ENCODE data around the gene KRTAP25-1. TPM values are rescaled to one million over a fixed set of nuclear protein-coding genes. Genes with fewer than 3 reads are reported as not detected.

KRTAP25-1 gene
- total RNA-seq, 6 experiments from 2014 or later, result not detected

DNA sequence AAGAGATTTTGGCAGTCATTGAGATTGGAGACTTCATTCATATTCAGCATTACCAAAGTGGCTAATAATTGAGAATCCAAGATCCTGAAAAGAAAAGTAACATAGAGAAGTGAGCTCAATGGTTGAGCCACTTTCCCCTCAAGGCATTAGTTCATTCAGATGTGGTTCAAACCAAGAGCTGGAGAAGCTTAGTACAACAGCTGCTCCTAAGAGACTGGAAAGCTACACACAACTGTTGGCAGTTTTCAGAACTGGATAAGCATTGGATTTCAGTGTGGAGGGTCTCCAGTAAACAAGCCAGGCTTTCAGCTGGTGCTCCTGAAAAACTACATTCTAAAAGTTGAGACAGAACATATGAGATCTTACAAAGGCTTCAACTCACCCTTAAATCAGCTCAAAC lies 44.3 kb downstream of the KRTAP25-1 start:
- no peak for TF ChIP-seq POLR2A (IDR thresholded peaks at IDR 0.05)
- TF ChIP-seq, protein P1, sequence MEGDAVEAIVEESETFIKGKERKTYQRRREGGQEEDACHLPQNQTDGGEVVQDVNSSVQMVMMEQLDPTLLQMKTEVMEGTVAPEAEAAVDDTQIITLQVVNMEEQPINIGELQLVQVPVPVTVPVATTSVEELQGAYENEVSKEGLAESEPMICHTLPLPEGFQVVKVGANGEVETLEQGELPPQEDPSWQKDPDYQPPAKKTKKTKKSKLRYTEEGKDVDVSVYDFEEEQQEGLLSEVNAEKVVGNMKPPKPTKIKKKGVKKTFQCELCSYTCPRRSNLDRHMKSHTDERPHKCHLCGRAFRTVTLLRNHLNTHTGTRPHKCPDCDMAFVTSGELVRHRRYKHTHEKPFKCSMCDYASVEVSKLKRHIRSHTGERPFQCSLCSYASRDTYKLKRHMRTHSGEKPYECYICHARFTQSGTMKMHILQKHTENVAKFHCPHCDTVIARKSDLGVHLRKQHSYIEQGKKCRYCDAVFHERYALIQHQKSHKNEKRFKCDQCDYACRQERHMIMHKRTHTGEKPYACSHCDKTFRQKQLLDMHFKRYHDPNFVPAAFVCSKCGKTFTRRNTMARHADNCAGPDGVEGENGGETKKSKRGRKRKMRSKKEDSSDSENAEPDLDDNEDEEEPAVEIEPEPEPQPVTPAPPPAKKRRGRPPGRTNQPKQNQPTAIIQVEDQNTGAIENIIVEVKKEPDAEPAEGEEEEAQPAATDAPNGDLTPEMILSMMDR (IDR thresholded peaks at IDR 0.05), result no peak
- ATAC-seq, result no peak
- intact Hi-C loops (cut with DNase I), result no loop called here

GRCh38 chr21:30243691-30244090 lies 45.6 kb downstream of the KRTAP25-1 start:
- intact Hi-C loops (cut with DNase I), result no loop called here
- no peaks in the 10 kb centered on the region for H3K4me1 ChIP-seq
- no peak for ATAC-seq

More for the DNA sequence above, 44.3 kb downstream of the KRTAP25-1 start:
- no peak overlapping the region for H3K4me3 ChIP-seq
- no peak for DNase-seq
- no peaks in the 10 kb centered on the region for H3K4me1 ChIP-seq
- H3K36me3 ChIP-seq, result no peaks in the 10 kb centered on the region
- no peak overlapping the region for H3K27ac ChIP-seq
- no peaks in the 10 kb centered on the region for H3K27me3 ChIP-seq
- no peaks in the 10 kb centered on the region for H3K9me3 ChIP-seq

DNA sequence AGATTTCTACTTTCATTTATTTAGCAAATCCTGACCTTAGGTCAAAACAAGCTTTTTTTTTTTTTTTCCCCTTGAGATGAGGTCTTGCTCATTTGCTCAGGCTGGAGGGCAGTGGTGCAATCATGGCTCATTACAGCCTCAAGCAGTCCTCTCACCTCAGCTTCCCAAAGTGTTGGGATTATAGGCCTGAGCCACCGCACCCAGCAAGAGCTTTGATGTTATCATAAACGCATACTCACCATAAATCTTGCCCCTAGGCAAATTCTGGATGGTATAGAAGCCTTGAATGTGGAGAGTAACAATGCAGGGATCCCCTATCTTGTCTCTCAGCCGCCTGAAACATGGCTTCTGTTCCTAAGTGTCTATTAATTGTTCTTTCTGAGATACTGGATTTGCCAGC lies 48.7 kb downstream of the KRTAP25-1 start:
- 61% methylated on average over 3 of the region's 3 CpGs for WGBS (ENCODE audit: insufficient coverage, low coverage, low lambda C conversion rate, missing lambda C conversion rate)
- intact Hi-C loops (cut with DNase I), result no loop called here
- H3K4me3 ChIP-seq, result no peak overlapping the region
- no peaks in the 10 kb centered on the region for H3K9me3 ChIP-seq
- ATAC-seq (no peak), DNase-seq (no peak)
- TF ChIP-seq, protein P1 (IDR thresholded peaks at IDR 0.05), result no peak
- TF ChIP-seq POLR2A (IDR thresholded peaks at IDR 0.05), result no peak
- H3K27ac ChIP-seq, result no peak overlapping the region
- H3K36me3 ChIP-seq, result no peaks in the 10 kb centered on the region
- no peaks in the 10 kb centered on the region for H3K27me3 ChIP-seq
- H3K4me1 ChIP-seq, result no peaks in the 10 kb centered on the region

More at GRCh38 chr21:30243691-30244090, 45.6 kb downstream of the KRTAP25-1 start:
- Histone ChIP-seq H3K27ac (no peak overlapping the region), H3K4me3 (no peak overlapping the region), H3K27me3 (no peaks in the 10 kb centered on the region), H3K36me3 (no peaks in the 10 kb centered on the region), H3K9me3 (no peaks in the 10 kb centered on the region)
- DNase-seq, result no peak
- TF ChIP-seq POLR2A (IDR thresholded peaks at IDR 0.05), result no peak
- TF ChIP-seq, protein P1 (IDR thresholded peaks at IDR 0.05), result no peak

Other genes starting within 250 kb of the KRTAP25-1 start
- not detected for gene CLDN17, start 122.7 kb downstream of the KRTAP25-1 start, total RNA-seq
- not detected for gene CLDN8, start 73.4 kb downstream of the KRTAP25-1 start, total RNA-seq
- gene KRTAP24-1, start 6.6 kb downstream of the KRTAP25-1 start, total RNA-seq, result not detected
- gene KRTAP26-1, start 30.8 kb upstream of the KRTAP25-1 start, total RNA-seq, result not detected
- gene KRTAP27-1, start 48.2 kb upstream of the KRTAP25-1 start, total RNA-seq, result not detected
- not detected for gene KRTAP23-1, start 59.1 kb upstream of the KRTAP25-1 start, total RNA-seq
- gene KRTAP13-2, start 82.8 kb upstream of the KRTAP25-1 start, total RNA-seq, result not detected
- gene KRTAP13-1, start 106.5 kb upstream of the KRTAP25-1 start, total RNA-seq, result not detected
- gene KRTAP13-3, start 136.4 kb upstream of the KRTAP25-1 start, total RNA-seq, result not detected
- not detected for gene KRTAP13-4, start 140.7 kb upstream of the KRTAP25-1 start, total RNA-seq
- not detected for gene KRTAP15-1, start 150.8 kb upstream of the KRTAP25-1 start, total RNA-seq
- not detected for gene KRTAP19-1, start 190.9 kb upstream of the KRTAP25-1 start, total RNA-seq
- gene KRTAP19-2, start 197.9 kb upstream of the KRTAP25-1 start, total RNA-seq, result not detected
- not detected for gene KRTAP19-3, start 202.5 kb upstream of the KRTAP25-1 start, total RNA-seq
- gene KRTAP19-4, start 207.7 kb upstream of the KRTAP25-1 start, total RNA-seq, result not detected
- not detected for gene KRTAP19-5, start 212.6 kb upstream of the KRTAP25-1 start, total RNA-seq

All from right lobe of liver (tissue), 6 donors.